GM08714 (cell line): ENCODE results near the gene ARRB2.

Experiments
- H3K4me3 ChIP-seq: fragments of 200-500 bp; sonication (Bioruptor generic); 2 replicates; pipeline ENCODE4 v1.5.1; 2014; ENCODE audit warnings: mild to moderate bottlenecking, low read length, inconsistent platforms
- ZNF274 ChIP-seq: IDR thresholded peaks from 2 replicates; pipeline ENCODE4 v1.6.1; 2012; ENCODE audit warnings: mild to moderate bottlenecking, low read depth, low read length

The ARRB2 gene

GRCh38 chr17:4744999-4745969 is 34.9 kb downstream of the ARRB2 start:
- no peak overlapping the region for H3K4me3 ChIP-seq
- TF ChIP-seq ZNF274 = no peak

- TF ChIP-seq ZNF274 = no peak
- H3K4me3 ChIP-seq = no peak overlapping the region; the same call in 1 of the 2 replicates
These were observed 37.4 kb downstream of the ARRB2 start for GRCh38 chr17:4747847-4748246.

GRCh38 chr17:4748686-4749085 is 38.3 kb downstream of the ARRB2 start:
- TF ChIP-seq ZNF274 = no peak
- no peak overlapping the region for H3K4me3 ChIP-seq

- no peak for TF ChIP-seq ZNF274
- no peak overlapping the region for H3K4me3 ChIP-seq
These were observed 40.2 kb downstream of the ARRB2 start for GRCh38 chr17:4750606-4751005.

- H3K4me3 ChIP-seq = no peak overlapping the region
- TF ChIP-seq ZNF274 = no peak
These were observed 41.5 kb downstream of the ARRB2 start for GRCh38 chr17:4751932-4752331.

- H3K4me3 ChIP-seq = no peak overlapping the region
- no peak for TF ChIP-seq ZNF274
These were observed 43.0 kb downstream of the ARRB2 start for GRCh38 chr17:4753392-4753791.

- H3K4me3 ChIP-seq = no peak overlapping the region
- TF ChIP-seq ZNF274 = no peak
These were observed 49.4 kb downstream of the ARRB2 start for GRCh38 chr17:4759776-4760236.

GRCh38 chr17:4764595-4764994 is 54.2 kb downstream of the ARRB2 start:
- no peak for TF ChIP-seq ZNF274
- H3K4me3 ChIP-seq = no peak overlapping the region

GRCh38 chr17:4766201-4766600 is 55.8 kb downstream of the ARRB2 start:
- TF ChIP-seq ZNF274 = no peak
- H3K4me3 ChIP-seq = no peak overlapping the region

- no peak for TF ChIP-seq ZNF274
- no peak overlapping the region for H3K4me3 ChIP-seq
These were observed 56.3 kb downstream of the ARRB2 start for GRCh38 chr17:4766723-4767122.

GRCh38 chr17:4768298-4768697 is 57.9 kb downstream of the ARRB2 start:
- no peak for TF ChIP-seq ZNF274
- H3K4me3 ChIP-seq = no peak overlapping the region

- H3K4me3 ChIP-seq = no peak overlapping the region
- TF ChIP-seq ZNF274 = no peak
These were observed 59.2 kb downstream of the ARRB2 start for GRCh38 chr17:4769628-4770027.
